ENCODE data around the gene ILF3.

The ILF3 gene

DNA sequence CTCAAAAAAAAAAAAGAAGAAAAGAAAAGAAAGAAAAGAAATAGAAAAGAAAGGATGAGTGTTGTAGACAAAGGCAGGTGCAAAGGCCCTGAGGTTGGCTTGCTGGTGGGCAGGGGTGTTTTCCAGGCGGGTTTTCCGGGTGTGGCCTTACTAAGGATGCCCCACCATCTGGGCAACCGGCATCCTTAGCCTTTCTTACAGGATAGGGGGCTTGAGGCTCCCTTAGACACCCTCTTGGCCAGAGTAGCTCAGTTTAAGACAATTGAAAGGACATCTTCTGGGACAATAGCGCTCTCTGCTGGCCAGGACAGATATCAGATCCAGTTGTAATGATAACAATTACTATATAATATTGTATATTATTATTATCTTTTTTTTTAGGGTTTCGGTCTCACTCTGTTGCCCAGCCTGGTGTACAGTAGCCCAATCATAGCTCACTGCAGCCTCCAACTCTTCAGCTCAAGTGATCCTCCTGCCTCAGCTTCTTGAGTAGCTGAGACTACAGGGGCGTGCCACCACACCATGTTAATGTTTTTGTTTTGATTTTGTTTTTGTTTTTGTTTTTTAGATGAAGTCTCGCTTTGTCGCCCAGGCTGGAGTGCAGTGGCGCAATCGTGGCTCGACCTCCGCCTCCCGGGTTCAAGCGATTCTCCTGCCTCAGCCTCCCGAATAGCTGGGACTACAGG, 45.6 kb downstream of the ILF3 start:
- TF ChIP-seq, protein P1, sequence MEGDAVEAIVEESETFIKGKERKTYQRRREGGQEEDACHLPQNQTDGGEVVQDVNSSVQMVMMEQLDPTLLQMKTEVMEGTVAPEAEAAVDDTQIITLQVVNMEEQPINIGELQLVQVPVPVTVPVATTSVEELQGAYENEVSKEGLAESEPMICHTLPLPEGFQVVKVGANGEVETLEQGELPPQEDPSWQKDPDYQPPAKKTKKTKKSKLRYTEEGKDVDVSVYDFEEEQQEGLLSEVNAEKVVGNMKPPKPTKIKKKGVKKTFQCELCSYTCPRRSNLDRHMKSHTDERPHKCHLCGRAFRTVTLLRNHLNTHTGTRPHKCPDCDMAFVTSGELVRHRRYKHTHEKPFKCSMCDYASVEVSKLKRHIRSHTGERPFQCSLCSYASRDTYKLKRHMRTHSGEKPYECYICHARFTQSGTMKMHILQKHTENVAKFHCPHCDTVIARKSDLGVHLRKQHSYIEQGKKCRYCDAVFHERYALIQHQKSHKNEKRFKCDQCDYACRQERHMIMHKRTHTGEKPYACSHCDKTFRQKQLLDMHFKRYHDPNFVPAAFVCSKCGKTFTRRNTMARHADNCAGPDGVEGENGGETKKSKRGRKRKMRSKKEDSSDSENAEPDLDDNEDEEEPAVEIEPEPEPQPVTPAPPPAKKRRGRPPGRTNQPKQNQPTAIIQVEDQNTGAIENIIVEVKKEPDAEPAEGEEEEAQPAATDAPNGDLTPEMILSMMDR (IDR thresholded peaks at IDR 0.05; ENCODE audit: low read depth, low read length, missing control alignments) = peak; percentile 73
- Histone ChIP-seq H3K27me3 (replicated peaks) (no peaks in the 10 kb centered on the region), H3K36me3 (replicated peaks) (no peaks in the 10 kb centered on the region), H3K27ac (no peak overlapping the region), H3K4me3 (ENCODE audit: low read depth, low read length) (no peak overlapping the region)
- peak; percentile 73 for DNase-seq
- in situ Hi-C loops (cut with HindIII; ENCODE audit: low pct_ligation_motif_present, low sequenced_read_pairs) = no loop called here

DNA sequence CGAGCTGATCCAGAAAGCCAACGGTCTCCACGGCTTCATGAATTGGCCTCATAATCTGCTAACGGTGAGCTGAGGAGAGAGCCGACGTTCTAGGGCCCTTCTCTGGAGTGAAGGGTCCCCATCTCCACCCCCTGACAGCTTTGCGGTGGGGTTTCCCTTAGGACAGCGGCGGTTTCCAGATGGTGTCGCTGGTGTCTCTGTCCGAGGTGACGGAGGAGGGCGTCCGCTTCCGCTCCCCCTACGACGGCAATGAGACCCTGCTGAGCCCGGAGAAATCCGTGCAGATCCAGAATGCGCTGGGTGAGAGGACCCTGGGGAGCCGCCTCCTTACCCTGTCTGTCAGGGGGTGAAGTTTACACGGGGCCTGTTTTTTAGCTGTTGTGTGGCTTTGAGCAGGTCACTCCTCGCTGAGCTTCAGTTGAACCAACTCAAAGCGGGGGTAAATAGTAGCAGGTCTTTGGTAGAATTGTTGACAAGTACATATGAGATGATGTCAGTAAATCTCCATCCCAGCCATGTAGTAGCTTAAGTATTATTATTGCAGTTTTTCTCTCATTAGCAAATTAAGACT, 47.9 kb downstream of the ILF3 start:
- H3K4me3 ChIP-seq (ENCODE audit: low read depth, low read length) = peak overlapping the region; percentile 99
- H3K36me3 ChIP-seq (replicated peaks) = no peaks in the 10 kb centered on the region
- TF ChIP-seq, protein P1 (IDR thresholded peaks at IDR 0.05; ENCODE audit: low read depth, low read length, missing control alignments) = no peak
- no peak overlapping the region for H3K27ac ChIP-seq
- no peaks in the 10 kb centered on the region for H3K27me3 ChIP-seq (replicated peaks)
- in situ Hi-C loops (cut with HindIII; ENCODE audit: low pct_ligation_motif_present, low sequenced_read_pairs) = no loop called here
- DNase-seq = no peak

DNA sequence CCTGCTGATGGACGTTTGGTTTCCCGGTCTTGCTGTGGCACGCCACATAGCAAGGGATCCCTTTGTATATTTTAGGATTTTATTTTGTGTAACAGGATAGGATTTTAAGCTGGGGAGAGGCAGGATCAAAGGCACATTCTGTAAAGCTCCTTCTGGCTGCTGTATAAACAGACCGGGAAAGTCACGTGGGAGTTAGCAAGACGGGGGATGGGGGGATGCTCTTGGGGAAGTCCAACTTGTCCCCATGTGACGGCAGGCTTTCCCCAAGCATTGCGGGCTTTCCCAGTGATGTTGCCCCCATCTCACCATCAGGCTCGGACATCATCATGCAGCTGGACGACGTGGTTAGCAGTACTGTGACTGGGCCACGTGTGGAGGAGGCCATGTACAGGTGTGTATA, 52.8 kb downstream of the ILF3 start:
- H3K36me3 ChIP-seq (replicated peaks) = peaks cover 3% of the 10 kb centered on the region
- H3K27ac ChIP-seq = no peak overlapping the region
- DNase-seq = no peak
- in situ Hi-C loops (cut with HindIII; ENCODE audit: low pct_ligation_motif_present, low sequenced_read_pairs) = no loop called here
- H3K27me3 ChIP-seq (replicated peaks) = no peaks in the 10 kb centered on the region
- no peak overlapping the region for H3K4me3 ChIP-seq (ENCODE audit: low read depth, low read length)
- TF ChIP-seq, protein P1 (IDR thresholded peaks at IDR 0.05; ENCODE audit: low read depth, low read length, missing control alignments) = no peak

DNA sequence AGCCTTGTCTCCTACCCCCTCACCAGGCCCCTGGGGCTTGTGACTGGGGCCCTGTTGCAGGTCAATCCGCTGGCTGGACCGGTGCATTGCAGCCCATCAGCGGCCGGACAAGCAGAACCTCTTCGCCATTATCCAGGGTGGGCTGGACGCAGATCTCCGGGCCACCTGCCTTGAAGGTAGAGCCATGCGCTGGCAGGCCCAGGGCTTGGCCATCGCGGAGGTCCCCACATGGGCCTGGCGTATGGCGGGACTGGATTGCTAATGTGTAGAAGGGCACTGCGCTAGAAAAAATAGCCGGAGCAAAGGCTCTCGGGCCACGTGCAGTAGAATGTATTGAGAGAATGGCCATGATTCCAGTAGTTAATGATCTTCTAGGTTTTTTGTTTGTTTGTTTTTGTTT, 53.3 kb downstream of the ILF3 start:
- H3K36me3 ChIP-seq (replicated peaks) = peaks cover 3% of the 10 kb centered on the region
- H3K27ac ChIP-seq = no peak overlapping the region
- H3K4me3 ChIP-seq (ENCODE audit: low read depth, low read length) = no peak overlapping the region
- TF ChIP-seq, protein P1 (IDR thresholded peaks at IDR 0.05; ENCODE audit: low read depth, low read length, missing control alignments) = no peak
- H3K27me3 ChIP-seq (replicated peaks) = no peaks in the 10 kb centered on the region
- in situ Hi-C loops (cut with HindIII; ENCODE audit: low pct_ligation_motif_present, low sequenced_read_pairs) = no loop called here
- DNase-seq = no peak

DNA sequence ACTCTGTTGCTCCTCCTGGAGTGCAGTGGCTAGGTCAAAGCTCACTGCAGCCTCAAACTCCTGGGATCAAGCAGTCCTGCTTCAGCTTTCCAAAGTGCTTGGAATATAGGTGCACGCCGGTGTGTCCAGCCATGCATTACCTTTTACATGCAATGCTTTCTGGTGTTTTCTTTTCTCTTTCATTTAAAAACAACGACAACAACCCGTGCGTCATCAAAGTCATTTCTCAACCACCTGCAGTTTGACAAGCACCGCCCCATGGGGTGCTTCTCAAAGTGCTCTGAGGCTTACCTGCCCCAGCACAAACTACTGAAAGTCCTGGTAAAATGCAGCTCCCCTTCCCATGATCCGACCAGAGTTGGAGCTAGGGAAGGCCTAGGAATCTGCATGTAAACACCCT, 54.1 kb downstream of the ILF3 start:
- no peak overlapping the region for H3K4me3 ChIP-seq (ENCODE audit: low read depth, low read length)
- in situ Hi-C loops (cut with HindIII; ENCODE audit: low pct_ligation_motif_present, low sequenced_read_pairs) = no loop called here
- no peak for DNase-seq
- TF ChIP-seq, protein P1 (IDR thresholded peaks at IDR 0.05; ENCODE audit: low read depth, low read length, missing control alignments) = no peak
- no peak overlapping the region for H3K27ac ChIP-seq
- H3K27me3 ChIP-seq (replicated peaks) = no peaks in the 10 kb centered on the region
- H3K36me3 ChIP-seq (replicated peaks) = peaks cover 3% of the 10 kb centered on the region

DNA sequence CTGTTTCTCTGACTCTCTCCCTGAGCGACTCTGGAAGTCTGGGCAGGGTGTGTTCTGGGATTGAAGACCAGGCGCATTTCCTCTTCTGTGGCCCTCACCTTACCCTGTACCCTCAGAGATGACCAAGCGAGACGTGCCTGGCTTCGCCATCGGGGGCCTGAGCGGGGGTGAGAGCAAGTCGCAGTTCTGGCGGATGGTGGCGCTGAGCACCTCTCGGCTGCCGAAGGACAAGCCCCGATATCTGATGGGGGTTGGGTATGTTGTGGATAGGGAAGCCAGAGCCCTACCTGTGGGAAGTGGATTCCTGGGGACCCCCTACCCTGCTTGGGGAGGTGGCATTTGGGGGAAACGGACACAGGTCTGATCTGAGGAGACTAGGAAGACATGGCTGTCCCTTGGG, 57.9 kb downstream of the ILF3 start:
- H3K36me3 ChIP-seq (replicated peaks) = peaks cover 3% of the 10 kb centered on the region
- in situ Hi-C loops (cut with HindIII; ENCODE audit: low pct_ligation_motif_present, low sequenced_read_pairs) = no loop called here
- H3K4me3 ChIP-seq (ENCODE audit: low read depth, low read length) = no peak overlapping the region
- no peaks in the 10 kb centered on the region for H3K27me3 ChIP-seq (replicated peaks)
- H3K27ac ChIP-seq = no peak overlapping the region
- DNase-seq = no peak
- TF ChIP-seq, protein P1 (IDR thresholded peaks at IDR 0.05; ENCODE audit: low read depth, low read length, missing control alignments) = no peak
